ENCODE measurements around the gene CRYL1.
A peak's percentile ranks its signal among the peaks of the same experiment; 100 is the strongest.

The CRYL1 gene

GRCh38 chr13:20525601-20526544, at the start of gene CRYL1:
Gene CRYL1, minus strand, starts transcription at chr13:20525857. Its CDS starts 63 bp downstream, at chr13:20525794.
- peak within 1 kb of the TSS; percentile 75 for H3K4me3 ChIP-seq (ENCODE audit: low read depth, low read length)
- TF ChIP-seq POLR2A (IDR thresholded peaks at IDR 0.05; ENCODE audit: extremely low read depth, insufficient read length) (peak; percentile 77), MYC (IDR thresholded peaks at IDR 0.05; ENCODE audit: low read depth, low read length) (peak; percentile 69; the same call in 1 of the 2 replicates)
- TF ChIP-seq, protein P1, sequence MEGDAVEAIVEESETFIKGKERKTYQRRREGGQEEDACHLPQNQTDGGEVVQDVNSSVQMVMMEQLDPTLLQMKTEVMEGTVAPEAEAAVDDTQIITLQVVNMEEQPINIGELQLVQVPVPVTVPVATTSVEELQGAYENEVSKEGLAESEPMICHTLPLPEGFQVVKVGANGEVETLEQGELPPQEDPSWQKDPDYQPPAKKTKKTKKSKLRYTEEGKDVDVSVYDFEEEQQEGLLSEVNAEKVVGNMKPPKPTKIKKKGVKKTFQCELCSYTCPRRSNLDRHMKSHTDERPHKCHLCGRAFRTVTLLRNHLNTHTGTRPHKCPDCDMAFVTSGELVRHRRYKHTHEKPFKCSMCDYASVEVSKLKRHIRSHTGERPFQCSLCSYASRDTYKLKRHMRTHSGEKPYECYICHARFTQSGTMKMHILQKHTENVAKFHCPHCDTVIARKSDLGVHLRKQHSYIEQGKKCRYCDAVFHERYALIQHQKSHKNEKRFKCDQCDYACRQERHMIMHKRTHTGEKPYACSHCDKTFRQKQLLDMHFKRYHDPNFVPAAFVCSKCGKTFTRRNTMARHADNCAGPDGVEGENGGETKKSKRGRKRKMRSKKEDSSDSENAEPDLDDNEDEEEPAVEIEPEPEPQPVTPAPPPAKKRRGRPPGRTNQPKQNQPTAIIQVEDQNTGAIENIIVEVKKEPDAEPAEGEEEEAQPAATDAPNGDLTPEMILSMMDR (IDR thresholded peaks at IDR 0.05; ENCODE audit: low read depth, low read length) = no peak
- TF ChIP-seq, protein P2, sequence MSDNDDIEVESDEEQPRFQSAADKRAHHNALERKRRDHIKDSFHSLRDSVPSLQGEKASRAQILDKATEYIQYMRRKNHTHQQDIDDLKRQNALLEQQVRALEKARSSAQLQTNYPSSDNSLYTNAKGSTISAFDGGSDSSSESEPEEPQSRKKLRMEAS (IDR thresholded peaks at IDR 0.05; ENCODE audit: low read depth, low read length) = peak; percentile 71
- peak; percentile 89 for DNase-seq (ENCODE audit: low read depth)

- no peak for DNase-seq (ENCODE audit: low read depth)
- no peak overlapping the region for H3K4me3 ChIP-seq (ENCODE audit: low read depth, low read length)
- TF ChIP-seq POLR2A (IDR thresholded peaks at IDR 0.05; ENCODE audit: extremely low read depth, insufficient read length) (no peak), MYC (IDR thresholded peaks at IDR 0.05; ENCODE audit: low read depth, low read length) (no peak)
- TF ChIP-seq, protein P2 (IDR thresholded peaks at IDR 0.05; ENCODE audit: low read depth, low read length) = no peak
- TF ChIP-seq, protein P1 (IDR thresholded peaks at IDR 0.05; ENCODE audit: low read depth, low read length) = no peak
These were observed 48.0 kb upstream of the CRYL1 start for GRCh38 chr13:20573636-20574035.

- TF ChIP-seq, protein P1 (IDR thresholded peaks at IDR 0.05; ENCODE audit: low read depth, low read length) = no peak
- TF ChIP-seq MYC (IDR thresholded peaks at IDR 0.05; ENCODE audit: low read depth, low read length) = no peak
- TF ChIP-seq, protein P2 (IDR thresholded peaks at IDR 0.05; ENCODE audit: low read depth, low read length) = no peak
- no peak for TF ChIP-seq POLR2A (IDR thresholded peaks at IDR 0.05; ENCODE audit: extremely low read depth, insufficient read length)
- H3K4me3 ChIP-seq (ENCODE audit: low read depth, low read length) = no peak overlapping the region
These were observed 47.5 kb upstream of the CRYL1 start for GRCh38 chr13:20573186-20573585.

DNA sequence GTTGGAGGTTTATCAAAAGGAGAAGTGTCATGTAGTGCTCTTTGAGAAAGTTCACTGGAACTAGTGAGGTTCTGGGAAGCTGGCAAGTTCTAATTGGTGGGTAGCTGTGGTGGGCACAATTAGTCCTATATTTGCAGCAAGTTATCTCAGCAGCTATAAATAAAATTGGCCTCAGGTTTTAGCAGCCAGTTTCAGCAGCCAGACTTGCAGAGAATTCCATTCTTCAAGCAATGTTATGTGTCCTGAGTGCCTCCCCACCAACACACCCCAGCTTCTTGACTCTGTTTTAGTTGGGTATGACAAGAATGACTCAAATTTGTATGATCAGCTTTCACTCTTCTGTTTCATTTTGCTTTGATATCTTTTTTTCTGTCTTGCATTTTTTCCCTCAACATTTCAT, 46.0 kb upstream of the CRYL1 start:
- DNase-seq (ENCODE audit: low read depth) = no peak
- no peak overlapping the region for H3K4me3 ChIP-seq (ENCODE audit: low read depth, low read length)
- TF ChIP-seq, protein P1 (IDR thresholded peaks at IDR 0.05; ENCODE audit: low read depth, low read length) = no peak
- no peak for TF ChIP-seq POLR2A (IDR thresholded peaks at IDR 0.05; ENCODE audit: extremely low read depth, insufficient read length)
- TF ChIP-seq, protein P2 (IDR thresholded peaks at IDR 0.05; ENCODE audit: low read depth, low read length) = no peak
- TF ChIP-seq MYC (IDR thresholded peaks at IDR 0.05; ENCODE audit: low read depth, low read length) = no peak

More at GRCh38 chr13:20573186-20573585, 47.5 kb upstream of the CRYL1 start:
- no peak for DNase-seq (ENCODE audit: low read depth)

DNA sequence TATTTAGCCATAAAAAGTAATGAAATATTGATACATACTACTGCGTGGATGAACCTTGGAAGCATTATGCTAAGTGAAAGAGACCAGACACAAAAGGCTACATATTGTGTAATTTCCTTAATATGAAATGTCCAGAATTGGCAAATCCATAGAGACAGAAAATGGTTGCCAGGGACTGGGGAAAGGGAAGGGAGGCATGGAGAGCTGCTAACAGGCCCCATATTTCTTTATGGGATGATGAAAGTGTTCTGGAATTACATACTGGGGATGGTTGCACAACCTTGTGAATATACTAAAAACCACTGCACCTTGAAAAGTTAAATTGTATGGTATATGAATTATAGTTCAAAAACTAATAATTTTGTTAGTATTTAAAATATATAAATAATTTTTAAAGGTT, 44.9 kb upstream of the CRYL1 start:
- H3K4me3 ChIP-seq (ENCODE audit: low read depth, low read length) = no peak overlapping the region
- TF ChIP-seq POLR2A (IDR thresholded peaks at IDR 0.05; ENCODE audit: extremely low read depth, insufficient read length) = no peak
- TF ChIP-seq, protein P2 (IDR thresholded peaks at IDR 0.05; ENCODE audit: low read depth, low read length) = no peak
- no peak for DNase-seq (ENCODE audit: low read depth)

Data from NB4 (cell line).